Small intestine (tissue), 7 donors: ENCODE measurements around the gene STK26. TPM values are rescaled to one million over a fixed set of nuclear protein-coding genes. Genes with fewer than 3 reads are reported as not detected.
"Not testable (repeated sequence)": the region's sequence is repeated elsewhere in the genome, so short reads cannot be mapped to it uniquely, and the experiment has no call there.

Experiments used
- DNase-seq, 2 donors: peaks; one replicate each; pipeline versions ENCODE4 v3.0.0 to v3.0.0-alpha.2; 2013
- FAIRE-seq: peaks from 2 replicates; lab custom pipeline; 2012; peaks lifted over from hg19 to GRCh38; lab: Jason Lieb, UNC
- H3K27ac ChIP-seq, 3 donors: one replicate each; pipeline ENCODE4 v1.5.1; 2013; ENCODE audit warnings: low read length in 2 of 3, mild to moderate bottlenecking in 2 of 3, control low read depth in 1 of 3, inconsistent platforms in 1 of 3, low read depth in 1 of 3, moderate library complexity in 1 of 3
- H3K27me3 ChIP-seq, 3 donors: one replicate each; pipeline ENCODE4 v1.6.1; 2013; ENCODE audit warnings: low read length in 3 of 3, inconsistent platforms in 1 of 3; ENCODE audit not compliant: control insufficient read depth in 3 of 3, insufficient read depth in 3 of 3
- H3K36me3 ChIP-seq, 3 donors: one replicate each; pipeline ENCODE4 v1.6.1; 2013; ENCODE audit warnings: low read length in 3 of 3, inconsistent platforms in 1 of 3, low read depth in 1 of 3, mild to moderate bottlenecking in 1 of 3, moderate library complexity in 1 of 3; ENCODE audit not compliant: control insufficient read depth in 3 of 3, insufficient read depth in 2 of 3
- H3K4me1 ChIP-seq, 3 donors: one replicate each; pipeline ENCODE4 v1.6.1; 2013; ENCODE audit warnings: low read length in 2 of 3, inconsistent platforms in 1 of 3, low read depth in 1 of 3, mild to moderate bottlenecking in 1 of 3, moderate library complexity in 1 of 3; ENCODE audit not compliant: control insufficient read depth in 3 of 3, insufficient read depth in 2 of 3
- H3K4me3 ChIP-seq, 3 donors: one replicate each; pipeline ENCODE4 v1.5.1; 2013; ENCODE audit warnings: low read length in 3 of 3, control low read depth in 1 of 3, inconsistent platforms in 1 of 3, low read depth in 1 of 3, mild to moderate bottlenecking in 1 of 3, moderate library complexity in 1 of 3
- H3K9me3 ChIP-seq, 2 donors: one replicate each; pipeline ENCODE4 v1.6.1; 2013; ENCODE audit warnings: low read depth in 1 of 2, low read length in 1 of 2; ENCODE audit not compliant: control insufficient read depth in 2 of 2, insufficient read depth in 1 of 2
- WGBS, 3 donors: extraction: QIAGEN DNeasy Blood & Tissue Kit; methylation state at CpG; one replicate each; pipeline ENCODE4 v1.1.7; 2013; 5-methylcytosine and 5-hydroxymethylcytosine counted together
- polyA plus RNA-seq, 4 donors: library from polyadenylated mRNA; stranded (reverse) in 3 of 4; unstranded in 1 of 4; fragments of 200-250 nt in 3 of 4; fragments of 120-200 nt in 1 of 4; gene quantifications; one replicate each; pipeline versions ENCODE4 v1.2.1 to v1.2.3, GENCODE V29; 2013
- donor health status: healthy with polysubstance abuse.
- donor health status: control.
- donor health status: control.
- donor health status: Bipolar disorder and iron deficiency.
- donor health status: healthy.

Gene STK26
- polyA plus RNA-seq, 4 donors = 6.4 to 13.9 (median 9.9) TPM

DNA sequence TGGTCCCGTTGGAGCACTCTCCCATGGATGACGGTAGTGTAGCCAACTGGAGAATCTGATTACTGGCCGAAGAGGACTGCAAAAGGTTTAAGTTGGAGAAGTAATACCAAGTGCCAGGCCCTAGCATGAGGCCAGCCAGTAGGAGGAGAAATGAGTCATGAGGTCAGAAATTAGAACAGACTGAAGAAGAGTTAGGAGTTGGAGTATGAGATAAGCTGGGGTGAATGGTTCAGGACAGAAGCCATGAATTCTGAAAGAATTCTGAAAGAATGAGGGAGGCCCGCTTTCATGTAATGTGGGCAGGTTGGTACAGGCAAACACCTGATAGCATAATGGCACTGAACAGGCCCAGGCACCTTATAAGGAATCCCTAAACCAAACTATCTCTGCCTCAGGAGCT lies 18.4 kb upstream of the STK26 start:
- H3K4me3 ChIP-seq = no peak overlapping the region
- no peak for FAIRE-seq
- no peaks in the 10 kb centered on the region for H3K4me1 ChIP-seq
- H3K36me3 ChIP-seq = no peaks in the 10 kb centered on the region
- H3K27ac ChIP-seq = no peak overlapping the region
- WGBS, 3 donors = 68 to 87% (median 84%) methylated on average over 4 of the region's 4 CpGs
- DNase-seq = no peak
- H3K9me3 ChIP-seq = no peaks in the 10 kb centered on the region
- H3K27me3 ChIP-seq = peaks cover 0 to 3% (median 0%) of the 10 kb centered on the region in 3 donors

GRCh38 chrX:132009350-132009749 lies 13.8 kb upstream of the STK26 start:
- WGBS, 3 donors = 73 to 96% (median 92%) methylated on average over 3 of the region's 3 CpGs
- no peaks in the 10 kb centered on the region for H3K4me1 ChIP-seq
- no peaks in the 10 kb centered on the region for H3K36me3 ChIP-seq
- peaks cover 0 to 3% (median 0%) of the 10 kb centered on the region in 3 donors for H3K27me3 ChIP-seq
- FAIRE-seq (no peak), DNase-seq (no peak)
- H3K27ac ChIP-seq = no peak overlapping the region
- H3K9me3 ChIP-seq = no peaks in the 10 kb centered on the region
- H3K4me3 ChIP-seq = no peak overlapping the region

DNA sequence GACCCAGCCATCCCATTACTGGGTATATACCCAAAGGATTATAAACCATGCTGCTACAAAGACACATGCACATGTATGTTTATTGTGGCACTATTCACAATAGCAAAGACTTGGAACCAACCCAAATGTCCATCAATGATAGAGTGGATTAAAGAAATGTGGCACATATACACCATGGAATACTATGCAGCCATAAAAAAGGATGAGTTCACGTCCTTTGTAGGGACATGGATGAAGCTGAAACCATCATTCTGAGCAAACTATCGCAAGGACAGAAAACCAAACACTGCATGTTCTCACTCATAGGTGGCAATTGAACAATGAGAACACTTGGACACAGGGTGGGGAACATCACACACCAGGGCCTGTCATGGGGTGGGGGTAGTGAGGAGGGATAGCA lies 12.9 kb upstream of the STK26 start:
- H3K27ac ChIP-seq, H3K4me3 ChIP-seq, FAIRE-seq, DNase-seq, H3K27me3 ChIP-seq, H3K9me3 ChIP-seq, H3K4me1 ChIP-seq, H3K36me3 ChIP-seq: not testable (repeated sequence)
- WGBS, 3 donors = 81 to 92% (median 84%) methylated on average over 2 of the region's 2 CpGs

DNA sequence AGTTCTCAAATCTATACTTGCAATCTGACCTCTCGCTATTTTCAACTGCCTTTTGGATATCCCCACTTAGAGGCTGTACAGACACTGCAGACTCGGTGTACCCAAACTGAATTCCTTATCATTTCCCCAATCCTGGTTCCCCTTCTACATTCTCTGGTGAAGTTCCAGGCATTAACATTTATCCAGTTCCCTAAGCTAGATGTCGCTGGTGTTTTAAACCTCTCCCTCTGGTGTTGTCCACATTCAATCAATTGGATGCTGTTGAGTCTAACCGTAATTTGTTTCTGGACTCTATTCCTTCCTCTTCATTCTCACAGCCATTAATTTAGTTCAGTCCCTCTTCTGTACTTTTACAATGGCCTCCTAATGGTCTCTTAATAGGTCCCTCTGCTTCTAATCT lies 7.2 kb upstream of the STK26 start:
- WGBS, 3 donors = 73 to 80% (median 76%) methylated on average over 4 of the region's 4 CpGs
- no peak for DNase-seq
- no peak for FAIRE-seq
- H3K36me3 ChIP-seq = no peaks in the 10 kb centered on the region
- no peaks in the 10 kb centered on the region for H3K27me3 ChIP-seq
- no peak overlapping the region for H3K27ac ChIP-seq
- no peaks in the 10 kb centered on the region for H3K4me1 ChIP-seq
- H3K9me3 ChIP-seq = no peaks in the 10 kb centered on the region
- no peak overlapping the region for H3K4me3 ChIP-seq

GRCh38 chrX:132016628-132017430 lies 6.3 kb upstream of the STK26 start:
- H3K27me3 ChIP-seq = no peaks in the 10 kb centered on the region
- no peaks in the 10 kb centered on the region for H3K9me3 ChIP-seq
- H3K4me3 ChIP-seq = no peak overlapping the region
- no peaks in the 10 kb centered on the region for H3K36me3 ChIP-seq
- WGBS, 3 donors = 65 to 70% (median 67%) methylated on average over 2 of the region's 2 CpGs
- no peak for DNase-seq
- FAIRE-seq = no peak
- no peak overlapping the region for H3K27ac ChIP-seq
- no peaks in the 10 kb centered on the region for H3K4me1 ChIP-seq

- Histone ChIP-seq H3K4me1 (peaks cover 0 to 3% (median 0%) of the 10 kb centered on the region in 3 donors), H3K36me3 (no peaks in the 10 kb centered on the region), H3K27me3 (no peaks in the 10 kb centered on the region), H3K27ac (no peak overlapping the region), H3K9me3 (no peaks in the 10 kb centered on the region), H3K4me3 (no peak overlapping the region)
- WGBS, 3 donors = 79 to 100% (median 94%) methylated on average over 1 of the region's 1 CpG
- FAIRE-seq (no peak), DNase-seq (no peak)
Observed at GRCh38 chrX:132017431-132018185, 5.5 kb upstream of the STK26 start.

DNA sequence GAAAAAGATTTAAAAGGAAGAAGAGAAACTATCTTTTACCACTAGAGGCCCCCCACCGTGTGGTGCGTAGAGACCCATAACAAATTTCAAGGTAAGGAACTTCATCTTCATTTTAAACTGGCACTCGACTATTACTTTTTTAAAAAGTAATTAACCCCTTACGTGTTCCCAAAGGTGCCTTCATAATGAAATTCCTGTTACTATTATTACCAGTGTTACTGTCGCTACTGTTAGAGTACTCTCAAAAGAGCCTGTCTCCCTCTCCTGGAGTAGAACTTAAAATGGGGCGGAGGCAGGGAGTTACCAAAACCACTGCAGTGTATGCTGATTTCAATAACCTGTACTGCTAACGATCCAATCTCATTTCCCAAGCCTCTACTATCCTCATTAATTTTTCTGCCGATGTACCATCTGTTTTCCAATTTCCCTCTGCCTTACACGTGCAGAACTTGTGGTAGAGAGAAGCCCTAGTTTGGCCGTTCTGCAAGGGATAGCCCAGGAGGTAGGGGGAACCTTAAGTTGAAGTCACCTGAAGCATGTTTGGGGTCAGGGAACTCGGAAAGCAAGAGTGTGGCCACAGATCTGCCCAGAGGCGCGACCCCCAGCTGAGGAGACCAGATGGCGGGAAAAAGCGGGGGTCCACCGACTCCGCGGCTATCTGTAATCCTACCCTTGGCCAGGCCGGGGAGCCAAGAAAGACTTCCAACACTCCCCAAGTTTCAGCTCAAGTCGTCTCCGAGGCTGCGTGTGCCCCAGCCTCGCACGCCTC lies 720 bp upstream of the STK26 start:
- Histone ChIP-seq H3K4me3 (peak overlapping the region; percentile 14 to 71 (median 61)), H3K27ac (peak overlapping the region in 2 of 3 donors; percentile 4 to 44), H3K27me3 (no peaks in the 10 kb centered on the region), H3K36me3 (no peaks in the 10 kb centered on the region), H3K4me1 (peaks cover 0 to 4% (median under 1%) of the 10 kb centered on the region in 3 donors), H3K9me3 (no peaks in the 10 kb centered on the region)
- peak; percentile 9 to 23 for DNase-seq
- FAIRE-seq = no peak
- 6 to 33% (median 14%) methylated on average over 18 to 24 of the region's 24 CpGs for WGBS, 3 donors

DNA sequence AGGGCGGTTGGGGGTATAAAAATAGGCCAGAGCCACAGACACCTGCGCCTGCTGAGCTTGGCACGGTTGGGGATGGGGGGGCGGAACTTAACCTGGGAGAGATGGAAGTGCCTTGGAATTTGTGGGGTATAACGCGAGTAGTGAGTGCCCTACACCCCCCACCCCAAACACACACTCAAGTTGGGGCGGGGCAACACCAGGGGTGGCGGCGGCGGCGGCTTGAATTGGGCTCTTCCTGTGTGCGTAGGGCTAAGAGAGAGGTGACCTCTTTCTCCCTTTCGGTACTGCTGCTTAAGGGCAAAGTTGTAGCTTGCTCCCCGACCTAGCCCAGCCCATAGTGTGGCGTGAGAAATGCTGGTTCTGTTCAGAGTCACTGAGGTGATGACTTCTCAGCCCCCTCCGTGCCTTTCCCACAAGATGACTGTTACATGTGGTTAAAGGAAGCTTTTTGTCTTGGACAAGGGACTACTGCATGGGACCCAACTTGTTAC lies 839 bp downstream of the STK26 start:
- Histone ChIP-seq H3K4me1 (peaks cover 0 to 4% (median 4%) of the 10 kb centered on the region in 3 donors), H3K9me3 (no peaks in the 10 kb centered on the region), H3K36me3 (no peaks in the 10 kb centered on the region), H3K27me3 (no peaks in the 10 kb centered on the region), H3K4me3 (peak overlapping the region; percentile 56 to 71 (median 61)), H3K27ac (peak overlapping the region; percentile 47 to 92 (median 52))
- DNase-seq (peak; percentile 16 to 36), FAIRE-seq (no peak)
- WGBS, 3 donors = 2 to 29% (median 6%) methylated on average over 13 to 16 of the region's 16 CpGs
